HG03097 (cell line): ENCODE measurements around the gene TNNT3.

Source experiments
- ATAC-seq: cut with Tn5 transposase; IDR thresholded peaks from one replicate; pipeline ENCODE4 v1.9.1; 2021; ENCODE audit not compliant: unreplicated experiment, low FRiP score

Gene TNNT3

DNA sequence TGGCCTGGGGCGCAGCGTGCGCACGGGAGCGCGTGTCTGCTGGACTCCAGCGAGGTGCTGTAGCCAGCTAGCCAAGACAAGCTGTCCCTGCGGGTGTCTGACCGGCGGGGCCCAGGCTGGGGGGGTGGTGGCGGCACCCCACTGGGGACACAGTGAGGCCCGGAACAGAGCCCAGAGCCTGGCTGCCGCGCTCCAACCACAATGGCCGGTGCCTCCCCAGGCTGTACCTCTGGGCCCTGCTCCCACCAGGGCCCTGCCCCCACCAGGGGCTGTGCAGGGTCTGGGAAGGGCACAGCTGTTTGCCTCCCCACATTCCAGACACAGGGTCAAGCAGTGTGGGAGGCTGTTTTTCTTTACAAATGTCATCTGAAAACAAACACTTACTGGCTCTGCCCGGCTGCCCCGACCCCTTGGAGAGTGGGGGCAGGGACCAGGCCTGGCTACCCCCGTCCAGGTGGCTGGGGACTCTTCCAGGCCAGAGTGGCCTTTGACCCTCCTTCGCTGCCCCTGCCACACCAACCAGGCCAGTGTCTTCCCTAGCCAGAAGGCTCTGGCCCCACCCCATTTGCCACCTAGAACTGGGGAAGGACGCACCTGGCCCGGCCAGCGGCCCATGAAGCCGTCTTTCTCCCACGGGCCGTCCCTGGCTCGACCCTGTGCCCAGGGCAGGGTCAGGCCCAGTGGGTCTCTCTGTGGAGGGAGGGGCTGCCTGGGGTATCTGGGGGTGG, 63.5 kb downstream of the TNNT3 start:
- ATAC-seq = no peak

DNA sequence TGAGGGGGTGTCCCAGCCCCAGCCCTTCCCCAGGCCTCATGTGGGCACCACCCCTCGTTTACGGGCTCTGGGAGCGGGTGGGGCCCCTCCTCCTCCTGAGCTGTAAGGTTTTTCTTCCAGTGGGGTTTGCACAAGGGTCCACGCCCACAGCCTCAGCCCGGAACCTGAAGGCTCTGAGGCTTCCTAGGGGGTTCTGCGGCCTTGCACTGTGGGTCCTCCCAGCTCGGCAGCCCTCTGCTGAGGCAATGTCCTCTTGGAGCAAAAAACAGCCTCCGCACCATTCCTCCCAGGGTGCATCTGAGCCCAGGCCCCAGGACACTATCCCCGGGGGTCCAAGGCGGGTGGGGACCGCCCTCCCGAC, 64.1 kb downstream of the TNNT3 start:
- no peak for ATAC-seq

- no peak for ATAC-seq
Observed at GRCh38 chr11:1987024-1987423, 67.5 kb downstream of the TNNT3 start.

- no peak for ATAC-seq
Observed at GRCh38 chr11:1988174-1988573, 68.7 kb downstream of the TNNT3 start.
